NOMO-1 treated with DMSO at 0.1 percent for 48 hours (cell line): Measurements from ENCODE around the gene RGL4.

Experiments
- DNase-seq: peaks from one replicate; lab custom pipeline; 2025; ENCODE audit not compliant: unreplicated experiment; lab: John Stamatoyannopoulos, UW

Gene RGL4

GRCh38 chr22:23697031-23697970 lies 6.5 kb downstream of the RGL4 start:
- no peak for DNase-seq

GRCh38 chr22:23698094-23698493 lies 7.3 kb downstream of the RGL4 start:
- DNase-seq: peak; percentile 2

GRCh38 chr22:23698673-23699235 lies 7.9 kb downstream of the RGL4 start:
- no peak for DNase-seq

GRCh38 chr22:23700706-23701105 lies 9.9 kb downstream of the RGL4 start:
- no peak for DNase-seq

- DNase-seq: no peak
Measured at GRCh38 chr22:23704062-23704461, 13.2 kb downstream of the RGL4 start.

- no peak for DNase-seq
Measured at GRCh38 chr22:23704829-23705228, 14.0 kb downstream of the RGL4 start.

GRCh38 chr22:23705358-23705757 lies 14.5 kb downstream of the RGL4 start:
- no peak for DNase-seq

GRCh38 chr22:23708270-23708669 lies 17.5 kb downstream of the RGL4 start:
- DNase-seq: no peak

- DNase-seq: no peak
Measured at GRCh38 chr22:23709107-23709506, 18.3 kb downstream of the RGL4 start.

GRCh38 chr22:23712256-23712655 lies 21.4 kb downstream of the RGL4 start:
- no peak for DNase-seq

- DNase-seq: no peak
Measured at GRCh38 chr22:23713696-23714595, 23.1 kb downstream of the RGL4 start.

GRCh38 chr22:23714596-23715578 lies 24.1 kb downstream of the RGL4 start:
- DNase-seq: no peak

- no peak for DNase-seq
Measured at GRCh38 chr22:23715806-23716375, 25.1 kb downstream of the RGL4 start.

- peak; percentile 75 for DNase-seq
Measured at GRCh38 chr22:23716811-23717801, 26.3 kb downstream of the RGL4 start.

- no peak for DNase-seq
Measured at GRCh38 chr22:23718371-23719165, 27.8 kb downstream of the RGL4 start.

GRCh38 chr22:23720855-23721254 lies 30.0 kb downstream of the RGL4 start:
- no peak for DNase-seq

- DNase-seq: no peak
Measured at GRCh38 chr22:23722160-23722559, 31.3 kb downstream of the RGL4 start.

- DNase-seq: no peak
Measured at GRCh38 chr22:23722724-23723123, 31.9 kb downstream of the RGL4 start.
